B cell (primary cell): ENCODE results near the gene CSNK1E. TPM values are rescaled to one million over a fixed set of nuclear protein-coding genes. Genes with fewer than 3 reads are reported as not detected.
A peak's percentile ranks its signal among the peaks of the same experiment; 100 is the strongest.

ENCODE experiments used
- ATAC-seq: fragments of 200-7000 bp; cut with Tn5 transposase; one replicate; pipeline ENCODE4 v1.10.0; 2021; ENCODE audit warnings: low read depth, mild to moderate bottlenecking, moderate number of reproducible peaks, moderate library complexity
- CTCF ChIA-PET: fragments of 350-600 bp; sonication (Branson Sonifier 250); formaldehyde crosslinking; loops from one replicate; lab custom pipeline; 2021; ENCODE audit warnings: antibody characterized with exemption, inconsistent platforms; lab: Charles Lee
- POLR2A ChIA-PET: fragments of 350-600 bp; sonication (Branson Sonifier 250); formaldehyde crosslinking; loops from one replicate; lab custom pipeline; 2021; ENCODE audit warnings: antibody characterized with exemption; lab: Charles Lee
- DNase-seq: peaks from one replicate; pipeline ENCODE4 v3.0.0; 2013
- H2AFZ ChIP-seq: 2 replicates; pipeline ENCODE4 v1.6.1; 2012; ENCODE audit warnings: mild to moderate bottlenecking, low read depth, low read length; ENCODE audit not compliant: insufficient read depth, poor library complexity, severe bottlenecking
- H3K27ac ChIP-seq, 2 donors: 1 replicate in 1 of 2; 2 replicates in 1 of 2; pipeline ENCODE4 v1.5.1; 2012 to 2013; ENCODE audit warnings: low read length in 2 of 2, mild to moderate bottlenecking in 2 of 2, moderate library complexity in 1 of 2
- H3K27me3 ChIP-seq, 4 experiments: fragments of 200-600 bp in 1 of 4; sonication (generic) in 1 of 4; replicated peaks in 1 of 4; 1 replicate in 2 of 4; 2 replicates in 2 of 4; pipeline versions ENCODE4 v1.6.1 to v1.7.0; 2013 to 2016; ENCODE audit warnings: low read length in 3 of 4, mild to moderate bottlenecking in 2 of 4, mixed read lengths in 1 of 4, moderate library complexity in 1 of 4; ENCODE audit not compliant: insufficient read depth in 4 of 4, control insufficient read depth in 3 of 4; ENCODE audit errors: control extremely low read depth in 1 of 4
- H3K36me3 ChIP-seq, 2 experiments: replicated peaks in 1 of 2; 1 replicate in 1 of 2; 2 replicates in 1 of 2; pipeline versions ENCODE4 v1.6.1 to v1.7.1; 2013; ENCODE audit warnings: low read length in 1 of 2; ENCODE audit not compliant: insufficient read depth in 2 of 2, control insufficient read depth in 1 of 2; ENCODE audit errors: control extremely low read depth in 1 of 2, extremely low read depth in 1 of 2
- H3K4me1 ChIP-seq, 2 donors: fragments of 200-600 bp in 1 of 2; sonication (generic) in 1 of 2; 1 replicate in 1 of 2; 2 replicates in 1 of 2; pipeline versions ENCODE4 v1.5.1 to v1.6.1; 2013 to 2017; ENCODE audit warnings: low read length in 2 of 2; ENCODE audit not compliant: control insufficient read depth in 2 of 2, insufficient read depth in 2 of 2
- H3K4me2 ChIP-seq: replicated peaks from 2 replicates; pipeline ENCODE3; 2012; ENCODE audit warnings: mild to moderate bottlenecking, low read depth, low read length; ENCODE audit not compliant: poor library complexity, severe bottlenecking
- H3K4me3 ChIP-seq, 5 experiments: fragments of 200-600 bp in 1 of 5; sonication (generic) in 1 of 5; 1 replicate in 3 of 5; 2 replicates in 2 of 5; pipeline versions ENCODE4 v1.5.1 to v1.7.0; 2011 to 2016; ENCODE audit warnings: low read length in 4 of 5, mild to moderate bottlenecking in 4 of 5, low read depth in 2 of 5, control low read depth in 1 of 5, moderate library complexity in 1 of 5; ENCODE audit not compliant: insufficient read depth in 1 of 5; ENCODE audit errors: control extremely low read depth in 1 of 5, extremely low read depth in 1 of 5
- H3K79me2 ChIP-seq: fragments of 200-600 bp; sonication (generic); one replicate; pipeline ENCODE4 v1.6.0; 2016; ENCODE audit warnings: low read length; ENCODE audit not compliant: control insufficient read depth, insufficient read depth
- H3K9ac ChIP-seq: fragments of 200-600 bp; sonication (generic); 2 replicates; pipeline ENCODE4 v1.6.1; 2017; ENCODE audit warnings: mild to moderate bottlenecking, low read length, moderate library complexity
- H3K9me3 ChIP-seq, 3 donors: one replicate each; pipeline versions ENCODE4 v1.6.1 to v1.7.1; 2013; ENCODE audit warnings: low read length in 2 of 3; ENCODE audit not compliant: control insufficient read depth in 2 of 3, insufficient read depth in 1 of 3; ENCODE audit errors: control extremely low read depth in 1 of 3
- H4K20me1 ChIP-seq: 2 replicates; pipeline ENCODE4 v1.6.0; 2012; ENCODE audit warnings: mild to moderate bottlenecking, low read length; ENCODE audit not compliant: insufficient read depth, control insufficient read depth, poor library complexity, severe bottlenecking
- H3K27ac Mint-ChIP-seq: one replicate; pipeline ENCODE4 v1.8.0; 2021; ENCODE audit warnings: mixed read lengths
- H3K27me3 Mint-ChIP-seq: one replicate; pipeline ENCODE4 v1.8.0; 2021; ENCODE audit warnings: mixed read lengths
- H3K4me1 Mint-ChIP-seq: one replicate; pipeline ENCODE4 v1.8.0; 2021; ENCODE audit warnings: mixed read lengths
- H3K4me3 Mint-ChIP-seq: one replicate; pipeline ENCODE4 v1.8.0; 2021; ENCODE audit warnings: mixed read lengths
- H3K9me3 Mint-ChIP-seq: one replicate; pipeline ENCODE4 v1.8.0; 2022; ENCODE audit warnings: mixed read lengths; ENCODE audit not compliant: insufficient read depth
- CTCF ChIP-seq: fragments of 200-600 bp; IDR thresholded peaks from one replicate; pipeline ENCODE4 v1.8.0; 2022; ENCODE audit warnings: antibody characterized with exemption, mild to moderate bottlenecking
- EZH2 ChIP-seq: IDR thresholded peaks from 2 replicates; pipeline ENCODE4 v1.6.1; 2012; ENCODE audit warnings: borderline replicate concordance, low read depth, mild to moderate bottlenecking, moderate library complexity, low read length; ENCODE audit not compliant: insufficient read depth, poor library complexity, severe bottlenecking
- WGBS: methylation state at CpG from one replicate; pipeline ENCODE4 v1.1.5; 2013; ENCODE audit warnings: missing lambda C conversion rate; ENCODE audit not compliant: insufficient coverage; 5-methylcytosine and 5-hydroxymethylcytosine counted together
- intact Hi-C: fragments of 100-400 bp; cut with micrococcal nuclease; formaldehyde crosslinking; loops from one replicate; pipeline ENCODE4 v1.10.0; 2022
- polyA plus RNA-seq: library from polyadenylated mRNA; depleted of rRNA; stranded (reverse); fragments of >200 nt; gene quantifications from 2 replicates; pipeline ENCODE4 v1.2.3, GENCODE V29; 2012
- total RNA-seq, 2 donors: library from RNA; stranded (reverse); fragments of 120-200 nt in 1 of 2; gene quantifications; 1 replicate in 1 of 2; 2 replicates in 1 of 2; pipeline versions ENCODE4 v1.2.3 to v1.2.4, GENCODE V29; 2013 to 2022

CSNK1E gene
- total and polyA plus RNA-seq, 2 donors (not counting 1 experiment from before 2014, with no cell fraction given): 113 to 133 TPM

GRCh38 chr22:38316364-38317121 is 690 bp downstream of the CSNK1E start:
- Histone ChIP-seq H3K27ac (peak overlapping the region; percentile 82 to 91), H3K9me3 (no peaks in the 10 kb centered on the region), H3K27me3 (no peaks in the 10 kb centered on the region), H3K4me1 (peaks cover 46 to 60% of the 10 kb centered on the region in 2 donors), H3K4me2 (peak overlapping the region; percentile 84), H2AFZ (peak overlapping the region; percentile 66), H3K9ac (peak overlapping the region; percentile 67), H3K79me2 (peaks cover 6% of the 10 kb centered on the region), H3K4me3 (peak overlapping the region; percentile 3 to 66 (median 58)), H4K20me1 (peaks cover 20% of the 10 kb centered on the region), H3K36me3 (peaks cover 0 to 3% of the 10 kb centered on the region in 2 experiments)
- no peaks in the 10 kb centered on the region for H3K27me3 Mint-ChIP-seq
- peaks cover 58% of the 10 kb centered on the region for H3K4me1 Mint-ChIP-seq
- H3K4me3 Mint-ChIP-seq: peak overlapping the region; percentile 92
- no peak for TF ChIP-seq CTCF
- peak; percentile 83 for DNase-seq
- WGBS: under 1% methylated on average over 50 of the region's 52 CpGs
- ATAC-seq: peak; percentile 58
- intact Hi-C loops: loop anchor here (1.0 to 10.0 kb wide), 10 partner anchors 11 to 709 kb away; partner anchors contain the start of genes CBX6, DDX17, DMC1 and GGA1
- ChIA-PET CTCF (no interaction called here), POLR2A (interaction anchor here (1.5 kb wide), 1 partner anchor 83 kb away, joined by 3 read pairs; no protein-coding TSS in a partner anchor)
- no peaks in the 10 kb centered on the region for H3K9me3 Mint-ChIP-seq
- peak overlapping the region; percentile 97 for H3K27ac Mint-ChIP-seq

GRCh38 chr22:38315823-38316363 is 1.3 kb downstream of the CSNK1E start:
- ChIA-PET POLR2A (interaction anchor here (0.6 to 1.1 kb wide), 5 partner anchors 10 to 1292 kb away, joined by 4 to 5 read pairs (median 4); no protein-coding TSS in a partner anchor), CTCF (interaction anchor here (0.5 to 2.8 kb wide), 2 partner anchors 10 to 96 kb away, joined by 3 to 8 read pairs; no protein-coding TSS in a partner anchor)
- H3K9ac ChIP-seq: peak overlapping the region; percentile 67
- TF ChIP-seq EZH2 (no peak), CTCF (no peak)
- H3K27me3 ChIP-seq: no peaks in the 10 kb centered on the region
- H3K4me1 ChIP-seq: peaks cover 52 to 66% of the 10 kb centered on the region in 2 donors
- intact Hi-C loops: loop anchor here (1.0 to 10.0 kb wide), 9 partner anchors 11 to 709 kb away; partner anchors contain the start of genes CBX6, DDX17, DMC1 and GGA1
- H3K79me2 ChIP-seq: peaks cover 9% of the 10 kb centered on the region
- Mint-ChIP-seq H3K4me1 (peaks cover 64% of the 10 kb centered on the region), H3K4me3 (peak overlapping the region; percentile 92), H3K27ac (peak overlapping the region; percentile 97), H3K9me3 (no peaks in the 10 kb centered on the region), H3K27me3 (no peaks in the 10 kb centered on the region)
- H3K9me3 ChIP-seq: no peaks in the 10 kb centered on the region
- H3K4me2 ChIP-seq: peak overlapping the region; percentile 84
- no peak for ATAC-seq
- WGBS: 20% methylated on average over 4 of the region's 12 CpGs
- H3K27ac ChIP-seq: peak overlapping the region; percentile 82 to 91
- no peak for DNase-seq
- peaks cover 23% of the 10 kb centered on the region for H4K20me1 ChIP-seq
- peak overlapping the region in 4 of 5 experiments; percentile 44 to 66 (median 62) for H3K4me3 ChIP-seq
- peaks cover 0 to 3% of the 10 kb centered on the region in 2 experiments for H3K36me3 ChIP-seq
- no peak overlapping the region for H2AFZ ChIP-seq
